PC-9 (cell line): ENCODE results near the gene PIGC. TPM values are rescaled to one million over a fixed set of nuclear protein-coding genes. Genes with fewer than 3 reads are reported as not detected.

ENCODE experiments used
- BruUV-seq: library from RNA; stranded (reverse); fragments of 400-500 nt; replicated peaks from 2 replicates; lab custom pipeline; 2021; lab: Mats Ljungman, UMichigan
- CTCF ChIA-PET: fragments of 300-600 bp; sonication (Branson Sonifier 250); formaldehyde crosslinking; loops from one replicate; lab custom pipeline; 2022; ENCODE audit warnings: antibody characterized with exemption; lab: Charles Lee
- POLR2A ChIA-PET: fragments of 300-600 bp; sonication (Branson Sonifier 250); formaldehyde crosslinking; loops from one replicate; lab custom pipeline; 2022; ENCODE audit warnings: antibody characterized with exemption; ENCODE audit not compliant: unreplicated experiment; lab: Charles Lee
- DNase-seq, 2 experiments: peaks; one replicate each; pipeline versions ENCODE4 v3.0.0 to v3.0.0-alpha.2; 2015 to 2022; ENCODE audit warnings: mixed read lengths in 1 of 2
- H2AFZ ChIP-seq: fragments of 200-600 bp; sonication (generic); 2 replicates; pipeline ENCODE4 v1.8.1; 2017; ENCODE audit warnings: antibody characterized with exemption
- H3F3A ChIP-seq: fragments of 200-600 bp; sonication (generic); 2 replicates; pipeline ENCODE4 v1.8.1; 2017; ENCODE audit warnings: antibody characterized with exemption, mild to moderate bottlenecking, low read depth; ENCODE audit not compliant: insufficient read depth
- H3K27ac ChIP-seq: fragments of 200-600 bp; sonication (generic); 2 replicates; pipeline ENCODE4 v1.6.1; 2016; ENCODE audit warnings: mixed run types
- H3K27me3 ChIP-seq: fragments of 200-600 bp; sonication (generic); 2 replicates; pipeline ENCODE4 v1.6.1; 2016; ENCODE audit warnings: low read depth, mixed run types; ENCODE audit not compliant: insufficient read depth
- H3K36me3 ChIP-seq: fragments of 200-600 bp; sonication (generic); 2 replicates; pipeline ENCODE4 v1.6.1; 2016; ENCODE audit warnings: low read depth, mixed run types
- H3K4me1 ChIP-seq: fragments of 200-600 bp; sonication (generic); replicated peaks from 2 replicates; pipeline ENCODE4 v1.6.1; 2016; ENCODE audit warnings: mixed run types; ENCODE audit not compliant: insufficient read depth
- H3K4me2 ChIP-seq: fragments of 200-600 bp; sonication (generic); 2 replicates; pipeline ENCODE4 v1.6.1; 2017; ENCODE audit warnings: mixed run types
- H3K4me3 ChIP-seq: fragments of 200-600 bp; sonication (generic); 2 replicates; pipeline ENCODE4 v1.6.1; 2016; ENCODE audit warnings: mixed run types
- H3K79me2 ChIP-seq: fragments of 200-600 bp; sonication (generic); 2 replicates; pipeline ENCODE4 v1.6.1; 2017; ENCODE audit warnings: low read depth, mixed run types
- H3K9me2 ChIP-seq: fragments of 200-600 bp; sonication (generic); 2 replicates; pipeline ENCODE4 v1.8.1; 2017; ENCODE audit warnings: mild to moderate bottlenecking; ENCODE audit not compliant: insufficient read depth
- H3K9me3 ChIP-seq: fragments of 200-600 bp; sonication (generic); 2 replicates; pipeline ENCODE4 v1.8.1; 2016; ENCODE audit warnings: low read depth; ENCODE audit not compliant: insufficient read depth
- H4K20me1 ChIP-seq: fragments of 200-600 bp; sonication (generic); 2 replicates; pipeline ENCODE4 v1.8.1; 2017; ENCODE audit not compliant: insufficient read depth
- CTCF ChIP-seq: fragments of 200-600 bp; sonication (generic); conservative IDR thresholded peaks from 2 replicates; pipeline ENCODE4 v1.6.1; 2017; ENCODE audit warnings: mixed run types, antibody characterized with exemption, mild to moderate bottlenecking, moderate library complexity
- EZH2 ChIP-seq: fragments of 200-600 bp; sonication (generic); IDR thresholded peaks from 2 replicates; pipeline ENCODE4 v1.8.0; 2017; ENCODE audit warnings: antibody characterized with exemption, low read depth
- intact Hi-C: fragments of 100-400 bp; cut with micrococcal nuclease; formaldehyde crosslinking; loops from one replicate; pipeline ENCODE4 v1.10.0; 2022; ENCODE audit not compliant: unreplicated experiment
- total RNA-seq: library from RNA; stranded (reverse); gene quantifications from 2 replicates; pipeline ENCODE4 v1.2.3, GENCODE V29; 2021

The PIGC gene
- total RNA-seq, 1 experiment from 2014 or later: 26.5 TPM

DNA sequence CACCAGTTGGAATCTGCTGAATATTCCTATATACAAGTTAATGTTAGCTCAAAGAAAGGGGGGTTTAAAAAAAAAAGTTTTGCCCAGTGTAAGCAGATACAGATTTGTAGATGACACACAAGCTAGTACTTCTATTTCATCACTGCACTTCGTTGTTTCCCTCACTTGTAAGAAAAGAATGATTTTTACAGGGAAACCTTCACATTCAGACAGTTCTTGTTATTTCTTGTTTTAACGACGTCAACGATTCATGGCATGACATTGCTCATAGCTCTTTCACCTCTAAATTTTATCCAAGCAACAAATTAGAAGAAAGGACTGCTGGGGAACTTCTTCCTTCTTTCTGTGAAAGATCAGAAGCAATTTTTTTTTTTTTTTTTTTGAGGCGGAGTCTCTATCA is 49.1 kb downstream of the PIGC start:
- intact Hi-C loops: loop anchor here (5.0 kb wide), 1 partner anchor 303 kb away; no protein-coding TSS in a partner anchor
- Histone ChIP-seq H3K9me2 (no peaks in the 10 kb centered on the region), H3F3A (no peaks in the 10 kb centered on the region), H3K4me2 (no peak overlapping the region), H3K36me3 (no peaks in the 10 kb centered on the region), H3K9me3 (no peaks in the 10 kb centered on the region), H2AFZ (no peak overlapping the region), H4K20me1 (no peaks in the 10 kb centered on the region), H3K4me3 (no peak overlapping the region), H3K4me1 (no peaks in the 10 kb centered on the region), H3K27me3 (no peaks in the 10 kb centered on the region), H3K27ac (no peak overlapping the region), H3K79me2 (no peaks in the 10 kb centered on the region)
- no peak for DNase-seq
- ChIA-PET POLR2A (interaction anchor here (0.6 kb wide), 1 partner anchor 35 kb away, joined by 3 read pairs; no protein-coding TSS in a partner anchor), CTCF (interaction anchor here (0.7 kb wide), 1 partner anchor 50 kb away, joined by 5 read pairs; no protein-coding TSS in a partner anchor)
- no TSS peak for BruUV-seq
- no peak for TF ChIP-seq CTCF
- TF ChIP-seq EZH2: no peak

- H3K4me3 ChIP-seq: no peak overlapping the region
- no peaks in the 10 kb centered on the region for H4K20me1 ChIP-seq
- H3K4me2 ChIP-seq: no peak overlapping the region
- CTCF ChIA-PET: interaction anchor here (0.7 kb wide), 1 partner anchor 50 kb away, joined by 5 read pairs; no protein-coding TSS in a partner anchor
- TF ChIP-seq EZH2: no peak
- TF ChIP-seq CTCF: no peak
- no peak for DNase-seq
- H3K79me2 ChIP-seq: no peaks in the 10 kb centered on the region
- no peaks in the 10 kb centered on the region for H3F3A ChIP-seq
- H3K27ac ChIP-seq: no peak overlapping the region
- H3K9me2 ChIP-seq: no peaks in the 10 kb centered on the region
- no peaks in the 10 kb centered on the region for H3K27me3 ChIP-seq
- no TSS peak for BruUV-seq
- H3K9me3 ChIP-seq: no peaks in the 10 kb centered on the region
- H2AFZ ChIP-seq: no peak overlapping the region
- H3K36me3 ChIP-seq: no peaks in the 10 kb centered on the region
- POLR2A ChIA-PET: interaction anchor here (0.6 kb wide), 1 partner anchor 34 kb away, joined by 3 read pairs; no protein-coding TSS in a partner anchor
- no peaks in the 10 kb centered on the region for H3K4me1 ChIP-seq
- intact Hi-C loops: no loop called here
Measured at GRCh38 chr1:172394141-172394751, 49.6 kb downstream of the PIGC start.

- no peaks in the 10 kb centered on the region for H4K20me1 ChIP-seq
- no peaks in the 10 kb centered on the region for H3K4me1 ChIP-seq
- H3K27me3 ChIP-seq: no peaks in the 10 kb centered on the region
- no peaks in the 10 kb centered on the region for H3K36me3 ChIP-seq
- ChIA-PET CTCF (no interaction called here), POLR2A (no interaction called here)
- H3K27ac ChIP-seq: no peak overlapping the region
- H3K4me3 ChIP-seq: no peak overlapping the region
- no peaks in the 10 kb centered on the region for H3K9me3 ChIP-seq
- no peak overlapping the region for H2AFZ ChIP-seq
- no peak overlapping the region for H3K4me2 ChIP-seq
- intact Hi-C loops: no loop called here
- TF ChIP-seq EZH2 (no peak), CTCF (no peak)
- BruUV-seq: no TSS peak
- no peak for DNase-seq
- no peaks in the 10 kb centered on the region for H3K9me2 ChIP-seq
- no peaks in the 10 kb centered on the region for H3F3A ChIP-seq
- H3K79me2 ChIP-seq: no peaks in the 10 kb centered on the region
Measured at GRCh38 chr1:172393354-172393753, 50.5 kb downstream of the PIGC start.
